Body of pancreas (tissue), 4 donors: ENCODE data around the gene LRRC27. TPM values are rescaled to one million over a fixed set of nuclear protein-coding genes. Genes with fewer than 3 reads are reported as not detected.
A peak's percentile ranks its signal among the peaks of the same experiment; 100 is the strongest.

ENCODE experiments used
- ATAC-seq: fragments of 150-250 bp; one replicate; pipeline ENCODE4 v1.9.1; 2016
- DNase-seq, 4 donors: peaks; one replicate each; pipeline ENCODE4 v3.0.0-alpha.2; 2019
- H3K27ac ChIP-seq, 4 donors: fragments of 200-600 bp; sonication (generic); 1 replicate in 3 of 4; 2 replicates in 1 of 4; pipeline versions ENCODE4 v1.5.1 to v1.6.1; 2016 to 2019; ENCODE audit warnings: mild to moderate bottlenecking in 1 of 4, mixed read lengths in 1 of 4, moderate library complexity in 1 of 4
- H3K27me3 ChIP-seq, 2 donors: fragments of 200-600 bp; sonication (generic); one replicate each; pipeline ENCODE4 v1.6.0; 2016; ENCODE audit warnings: mild to moderate bottlenecking in 1 of 2
- H3K36me3 ChIP-seq, 2 donors: fragments of 200-600 bp; sonication (generic); replicated peaks in 1 of 2; 2 replicates each; pipeline ENCODE4 v1.5.1; 2016; ENCODE audit warnings: low read depth in 2 of 2; ENCODE audit not compliant: insufficient read depth in 1 of 2
- H3K4me1 ChIP-seq: fragments of 200-600 bp; sonication (generic); one replicate; pipeline ENCODE4 v1.6.0; 2016
- H3K4me3 ChIP-seq, 2 donors: fragments of 200-600 bp; sonication (generic); 1 replicate in 1 of 2; 2 replicates in 1 of 2; pipeline ENCODE4 v1.5.1; 2016 to 2019
- H3K9me3 ChIP-seq, 3 donors: fragments of 200-600 bp; sonication (generic); 1 replicate in 2 of 3; 2 replicates in 1 of 3; pipeline ENCODE4 v1.5.1; 2016
- POLR2A ChIP-seq, 3 donors: fragments of 450-650 bp; IDR thresholded peaks; one replicate each; pipeline ENCODE4 v1.6.1; 2016; ENCODE audit warnings: antibody characterized with exemption in 3 of 3, mild to moderate bottlenecking in 2 of 3
- WGBS, 2 donors: methylation state at CpG; one replicate each; pipeline ENCODE4 v1.1.5; 2017; 5-methylcytosine and 5-hydroxymethylcytosine counted together
- intact Hi-C: fragments of 100-400 bp; cut with DNase I; formaldehyde crosslinking; loops from one replicate; pipeline ENCODE4 v1.15.1; 2023
- total RNA-seq, 2 donors: library from RNA; depleted of rRNA; stranded (reverse); fragments of >200 nt; gene quantifications; one replicate each; pipeline ENCODE4 v1.1.0, GENCODE V29; 2016
- TF ChIP-seq, protein P1 (sequence below), 7 experiments: fragments of 450-650 bp in 4 of 7; fragments of 200-600 bp in 3 of 7; sonication (generic) in 3 of 7; IDR thresholded peaks; one replicate each; pipeline ENCODE4 v1.5.1; 2016 to 2019; ENCODE audit warnings: antibody characterized with exemption in 7 of 7

LRRC27 gene
- total RNA-seq, 2 donors from 2014 or later, result 6.5 to 24.7 TPM

DNA sequence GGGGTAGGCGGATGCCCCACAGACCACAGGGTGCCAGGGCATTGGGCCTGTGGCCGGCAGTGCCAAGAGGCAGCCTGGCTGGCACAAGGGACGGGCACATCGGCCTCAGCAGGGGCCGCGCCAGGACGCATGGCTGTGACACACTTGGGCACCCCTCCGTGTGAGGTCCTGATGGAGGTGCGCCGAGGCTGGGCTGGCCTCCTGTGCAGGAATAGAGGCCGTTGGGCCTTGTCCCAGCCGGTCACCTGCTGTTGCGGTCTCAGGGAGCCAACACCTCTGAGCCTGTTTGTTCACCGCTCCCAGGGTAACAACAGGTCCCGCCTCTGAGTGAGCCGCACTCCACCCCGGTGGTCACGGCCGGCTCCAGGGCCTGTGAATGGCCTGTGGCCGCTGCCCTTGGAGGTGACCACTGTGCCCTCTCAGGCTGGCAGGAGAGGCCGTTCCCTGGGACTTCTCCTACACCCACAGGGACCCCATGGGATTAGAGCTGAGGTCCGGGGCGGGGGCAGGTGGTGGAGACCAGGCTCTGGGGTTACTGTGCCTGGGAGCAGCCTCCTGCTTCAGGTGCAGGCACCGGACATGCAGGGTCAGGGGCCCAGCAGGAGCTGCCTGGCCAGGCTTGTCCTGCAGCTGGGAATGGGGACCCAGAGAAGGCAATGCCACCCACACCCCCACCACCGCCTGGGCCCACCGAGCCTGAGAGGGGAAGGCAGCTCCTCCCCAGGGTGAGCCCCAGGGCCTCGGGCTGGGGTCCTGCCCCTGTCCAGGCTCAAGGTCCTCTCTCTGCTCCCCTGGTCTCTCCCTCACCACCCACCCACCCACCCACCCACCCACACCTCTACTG is 77.1 kb downstream of the LRRC27 start:
- Histone ChIP-seq H3K4me1 (peaks cover 96% of the 10 kb centered on the region), H3K27ac (peak overlapping the region; percentile 98 to 99 (median 98)), H3K27me3 (no peaks in the 10 kb centered on the region), H3K4me3 (no peak overlapping the region), H3K9me3 (no peaks in the 10 kb centered on the region), H3K36me3 (no peaks in the 10 kb centered on the region)
- peak; percentile 89 to 96 (median 92) for DNase-seq
- ATAC-seq, result peak; percentile 61
- 11% methylated on average over 26 of the region's 27 CpGs; no CpG with 5 or more reads in 1 of the 2 donors for WGBS, 2 donors
- TF ChIP-seq, protein P1, sequence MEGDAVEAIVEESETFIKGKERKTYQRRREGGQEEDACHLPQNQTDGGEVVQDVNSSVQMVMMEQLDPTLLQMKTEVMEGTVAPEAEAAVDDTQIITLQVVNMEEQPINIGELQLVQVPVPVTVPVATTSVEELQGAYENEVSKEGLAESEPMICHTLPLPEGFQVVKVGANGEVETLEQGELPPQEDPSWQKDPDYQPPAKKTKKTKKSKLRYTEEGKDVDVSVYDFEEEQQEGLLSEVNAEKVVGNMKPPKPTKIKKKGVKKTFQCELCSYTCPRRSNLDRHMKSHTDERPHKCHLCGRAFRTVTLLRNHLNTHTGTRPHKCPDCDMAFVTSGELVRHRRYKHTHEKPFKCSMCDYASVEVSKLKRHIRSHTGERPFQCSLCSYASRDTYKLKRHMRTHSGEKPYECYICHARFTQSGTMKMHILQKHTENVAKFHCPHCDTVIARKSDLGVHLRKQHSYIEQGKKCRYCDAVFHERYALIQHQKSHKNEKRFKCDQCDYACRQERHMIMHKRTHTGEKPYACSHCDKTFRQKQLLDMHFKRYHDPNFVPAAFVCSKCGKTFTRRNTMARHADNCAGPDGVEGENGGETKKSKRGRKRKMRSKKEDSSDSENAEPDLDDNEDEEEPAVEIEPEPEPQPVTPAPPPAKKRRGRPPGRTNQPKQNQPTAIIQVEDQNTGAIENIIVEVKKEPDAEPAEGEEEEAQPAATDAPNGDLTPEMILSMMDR (IDR thresholded peaks at IDR 0.05), result no peak
- peak; percentile 32 to 58 (median 44) for TF ChIP-seq POLR2A (IDR thresholded peaks at IDR 0.05)
- intact Hi-C loops, result no loop called here

DNA sequence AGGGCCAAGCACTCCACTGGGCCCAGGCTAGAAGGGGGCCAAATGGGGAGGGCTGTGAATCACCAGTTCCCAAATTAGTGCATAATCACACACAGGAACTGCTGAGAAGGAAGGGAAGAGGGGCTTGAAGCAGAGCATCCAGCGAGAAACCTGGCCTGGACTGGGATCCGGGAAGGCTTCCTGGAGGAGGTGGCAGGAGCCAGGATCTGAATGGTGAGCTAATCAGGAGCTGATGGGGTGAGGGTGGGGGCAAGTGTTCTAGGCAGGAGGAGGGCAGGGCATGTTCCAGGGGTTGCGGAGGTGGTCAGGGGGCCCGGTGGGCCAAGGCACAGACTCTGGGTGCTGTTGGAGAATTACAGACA is 77.7 kb downstream of the LRRC27 start:
- ATAC-seq (no peak), DNase-seq (peak in 2 of 4 donors; percentile 22 to 37)
- intact Hi-C loops, result no loop called here
- 26 to 46% methylated on average over 4 of the region's 4 CpGs for WGBS, 2 donors
- H3K9me3 ChIP-seq, result no peaks in the 10 kb centered on the region
- no peak for TF ChIP-seq POLR2A (IDR thresholded peaks at IDR 0.05)
- TF ChIP-seq, protein P1 (IDR thresholded peaks at IDR 0.05), result no peak
- no peak overlapping the region for H3K4me3 ChIP-seq
- peak overlapping the region; percentile 98 to 99 (median 98) for H3K27ac ChIP-seq
- peaks cover 96% of the 10 kb centered on the region for H3K4me1 ChIP-seq
- no peaks in the 10 kb centered on the region for H3K27me3 ChIP-seq
- H3K36me3 ChIP-seq, result no peaks in the 10 kb centered on the region

DNA sequence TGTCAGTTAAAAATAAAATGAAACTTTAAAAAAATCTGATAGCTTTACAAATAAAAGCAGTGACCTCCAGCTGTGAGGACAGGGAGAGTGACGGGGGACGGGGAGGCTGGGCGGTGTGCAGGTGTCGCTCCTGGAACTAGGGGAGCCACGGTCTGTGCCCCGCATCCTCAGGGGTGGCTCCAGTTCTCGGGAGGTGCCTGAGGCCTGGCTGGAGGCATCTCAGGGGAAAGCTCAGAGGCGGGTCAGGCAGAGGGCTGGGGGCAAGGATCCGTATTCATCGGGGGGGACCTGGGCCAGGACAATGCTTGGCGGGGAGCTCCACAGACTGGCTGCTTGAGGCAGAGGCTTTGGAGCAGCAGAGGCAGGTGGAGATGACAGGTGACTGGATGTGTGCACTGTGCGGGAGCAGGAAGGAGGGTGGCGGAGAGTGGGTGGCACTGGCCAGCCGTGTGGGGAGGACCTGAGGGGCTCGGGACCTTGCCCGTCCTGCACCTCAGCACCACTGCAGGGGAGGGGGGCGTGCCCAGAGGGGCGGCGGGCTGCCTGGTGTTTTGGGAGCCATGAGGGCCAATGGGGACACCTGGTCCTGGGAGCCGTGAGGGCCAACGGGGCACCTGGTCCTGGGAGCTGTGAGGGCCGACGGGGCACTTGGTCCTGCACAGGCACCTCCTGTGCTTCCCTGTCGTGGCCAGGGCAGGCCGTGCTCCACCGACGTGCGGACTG is 78.2 kb downstream of the LRRC27 start:
- no peaks in the 10 kb centered on the region for H3K36me3 ChIP-seq
- WGBS, 2 donors, result 26 to 46% methylated on average over 18 to 27 of the region's 28 CpGs
- peak overlapping the region; percentile 98 to 99 (median 98) for H3K27ac ChIP-seq
- H3K4me3 ChIP-seq, result no peak overlapping the region
- peaks cover 94% of the 10 kb centered on the region for H3K4me1 ChIP-seq
- H3K27me3 ChIP-seq, result no peaks in the 10 kb centered on the region
- no peaks in the 10 kb centered on the region for H3K9me3 ChIP-seq
- ATAC-seq (peak; percentile 20), DNase-seq (peak; percentile 71 to 84 (median 81))
- intact Hi-C loops, result no loop called here
- peak in 1 of 3 donors; percentile 41 for TF ChIP-seq POLR2A (IDR thresholded peaks at IDR 0.05)
- TF ChIP-seq, protein P1 (IDR thresholded peaks at IDR 0.05), result no peak

DNA sequence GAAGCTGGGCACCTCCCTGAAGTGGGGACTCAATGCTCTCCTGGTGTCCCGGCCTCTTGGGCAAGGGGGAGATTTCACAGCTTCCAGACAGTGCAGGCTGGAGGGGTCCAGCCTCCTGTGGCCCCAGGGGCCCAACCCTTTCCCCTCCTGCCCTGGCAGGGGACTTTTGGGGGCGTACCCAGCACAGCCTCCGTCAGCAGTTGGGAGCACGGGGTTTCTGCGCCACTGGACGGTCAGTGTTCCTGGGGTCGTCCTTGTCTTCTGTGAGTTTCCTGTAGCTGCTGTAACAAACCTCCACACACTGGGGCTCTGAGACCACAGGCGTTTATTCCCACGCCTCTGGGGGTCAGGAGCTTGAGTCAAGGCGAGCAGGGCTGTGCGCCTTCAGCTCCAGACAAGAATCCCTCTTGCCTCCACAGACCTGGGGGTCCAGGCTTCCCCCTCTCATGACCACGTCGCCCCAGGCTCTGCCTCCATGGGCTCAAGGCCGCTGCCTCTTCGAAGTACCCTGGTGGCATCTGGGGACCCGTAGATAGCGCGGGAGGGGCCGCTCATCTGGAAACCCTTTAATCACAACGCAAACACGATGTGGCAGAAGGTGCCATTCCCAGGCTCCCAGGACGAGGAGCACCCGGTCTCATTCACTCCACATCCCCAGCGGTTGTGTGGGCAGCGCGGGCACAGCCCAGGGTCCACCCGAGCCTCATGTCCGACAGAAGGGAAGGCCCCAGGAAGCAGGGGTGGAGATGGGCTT is 79.0 kb downstream of the LRRC27 start:
- TF ChIP-seq POLR2A (IDR thresholded peaks at IDR 0.05), result peak; percentile 38 to 62 (median 50)
- TF ChIP-seq, protein P1 (IDR thresholded peaks at IDR 0.05), result peak in 1 of 7 experiments; percentile 2
- WGBS, 2 donors, result 20 to 26% methylated on average over 1 to 28 of the region's 28 CpGs
- Histone ChIP-seq H3K4me3 (no peak overlapping the region), H3K27me3 (no peaks in the 10 kb centered on the region), H3K27ac (peak overlapping the region; percentile 98 to 99 (median 98)), H3K36me3 (no peaks in the 10 kb centered on the region), H3K9me3 (no peaks in the 10 kb centered on the region), H3K4me1 (peaks cover 92% of the 10 kb centered on the region)
- intact Hi-C loops, result no loop called here
- DNase-seq (peak; percentile 79 to 90 (median 87)), ATAC-seq (peak; percentile 10)
